Esophagus muscularis mucosa (tissue), 4 donors: ENCODE data around the gene KIF18B. TPM values are rescaled to one million over a fixed set of nuclear protein-coding genes. Genes with fewer than 3 reads are reported as not detected.

Experiments
- DNase-seq: peaks from one replicate; pipeline ENCODE4 v3.0.0-alpha.2; 2017; ENCODE audit errors: extremely low spot score
- H3K27ac ChIP-seq, 4 donors: fragments of 200-600 bp; sonication (generic); replicated peaks in 1 of 4; 1 replicate in 3 of 4; 2 replicates in 1 of 4; pipeline ENCODE4 v1.5.1; 2016 to 2019; ENCODE audit warnings: mild to moderate bottlenecking in 1 of 4
- H3K27me3 ChIP-seq, 4 donors: fragments of 200-600 bp; sonication (generic); one replicate each; pipeline versions ENCODE4 v1.5.1 to v1.6.0; 2016 to 2019
- H3K36me3 ChIP-seq, 4 donors: fragments of 200-600 bp; sonication (generic); one replicate each; pipeline ENCODE4 v1.5.1; 2016 to 2019
- H3K4me1 ChIP-seq, 4 donors: fragments of 200-600 bp; sonication (generic); one replicate each; pipeline ENCODE4 v1.5.1; 2016 to 2019
- H3K4me3 ChIP-seq, 4 donors: fragments of 200-600 bp; sonication (generic); 1 replicate in 2 of 4; 2 replicates in 2 of 4; pipeline ENCODE4 v1.5.1; 2016 to 2019; ENCODE audit warnings: mild to moderate bottlenecking in 4 of 4, moderate library complexity in 1 of 4
- H3K9me3 ChIP-seq, 4 donors: fragments of 200-600 bp; sonication (generic); 1 replicate in 3 of 4; 2 replicates in 1 of 4; pipeline ENCODE4 v1.5.1; 2016 to 2019
- CTCF ChIP-seq, 3 experiments: fragments of 200-600 bp in 2 of 3; fragments of 450-650 bp in 1 of 3; sonication (generic) in 2 of 3; IDR thresholded peaks; one replicate each; pipeline ENCODE4 v1.5.1; 2017 to 2019; ENCODE audit warnings: antibody characterized with exemption in 3 of 3, mild to moderate bottlenecking in 2 of 3, moderate library complexity in 1 of 3
- EP300 ChIP-seq: sonication (generic); formaldehyde crosslinking; IDR thresholded peaks from one replicate; pipeline ENCODE4 v1.6.1; 2017; ENCODE audit warnings: antibody characterized with exemption
- POLR2A ChIP-seq: fragments of 450-650 bp; IDR thresholded peaks from one replicate; pipeline ENCODE4 v1.6.1; 2017; ENCODE audit warnings: antibody characterized with exemption, moderate library complexity, mild to moderate bottlenecking, low read depth
- POLR2AphosphoS5 ChIP-seq, 2 donors: sonication (generic); formaldehyde crosslinking; IDR thresholded peaks; one replicate each; pipeline ENCODE4 v1.6.1; 2017; ENCODE audit warnings: antibody characterized with exemption in 2 of 2
- WGBS: methylation state at CpG from one replicate; pipeline ENCODE4 v1.1.5; 2018; 5-methylcytosine and 5-hydroxymethylcytosine counted together
- intact Hi-C: fragments of 100-400 bp; cut with DNase I; formaldehyde crosslinking; loops from one replicate; pipeline ENCODE4 v1.15.1; 2023
- total RNA-seq, 4 donors: library from RNA; depleted of rRNA; stranded (reverse); fragments of >200 nt; gene quantifications; one replicate each; pipeline versions ENCODE4 v1.1.0 to v1.2.1, GENCODE V29; 2016

The KIF18B gene
- under 1 TPM in 1 of 4 donors, not detected in 3; 0.17 TPM for total RNA-seq

- Histone ChIP-seq H3K27ac (peak within 1 kb of the TSS; percentile 45 to 67 (median 56)), H3K27me3 (peaks cover 0 to 13% (median 2%) of the 10 kb centered on the region in 4 donors), H3K36me3 (no peaks in the 10 kb centered on the region), H3K4me3 (peak within 1 kb of the TSS; percentile 59 to 64 (median 60)), H3K9me3 (no peaks in the 10 kb centered on the region), H3K4me1 (peaks cover 10 to 18% (median 14%) of the 10 kb centered on the region in 4 donors)
- intact Hi-C loops, result no loop called here
- TF ChIP-seq POLR2A, result peak; percentile 13
- TF ChIP-seq POLR2AphosphoS5 (IDR thresholded peaks at IDR 0.05), result peak; percentile 89 to 96
- no peak for TF ChIP-seq EP300
- TF ChIP-seq CTCF (IDR thresholded peaks at IDR 0.05), result peak in 1 of 3 experiments; percentile 13
- WGBS, result 3% methylated on average over 22 of the region's 62 CpGs
- DNase-seq, result peak; percentile 96
Measured at GRCh38 chr17:44947461-44948314, at the start of gene KIF18B. Gene KIF18B, minus strand, starts transcription at chr17:44947773. Its CDS starts 11,429 bp downstream, at chr17:44936344.

- TF ChIP-seq EP300, result no peak
- no peak for TF ChIP-seq POLR2AphosphoS5 (IDR thresholded peaks at IDR 0.05)
- no peak for TF ChIP-seq POLR2A
- no peak for TF ChIP-seq CTCF (IDR thresholded peaks at IDR 0.05)
- peaks cover 0 to 3% (median 0%) of the 10 kb centered on the region in 4 donors for H3K27me3 ChIP-seq
- DNase-seq, result no peak
- H3K9me3 ChIP-seq, result peaks cover 0 to 7% (median 0%) of the 10 kb centered on the region in 4 donors
- 89% methylated on average over 10 of the region's 10 CpGs for WGBS
- H3K4me1 ChIP-seq, result peaks cover 0 to 6% (median 3%) of the 10 kb centered on the region in 4 donors
- no peak overlapping the region for H3K27ac ChIP-seq
- intact Hi-C loops, result no loop called here
- H3K36me3 ChIP-seq, result no peaks in the 10 kb centered on the region
- no peak overlapping the region for H3K4me3 ChIP-seq
Measured at GRCh38 chr17:44996304-44996703, 48.7 kb upstream of the KIF18B start.

GRCh38 chr17:44995436-44996001, 47.9 kb upstream of the KIF18B start:
- Histone ChIP-seq H3K4me1 (peaks cover 0 to 6% (median 3%) of the 10 kb centered on the region in 4 donors), H3K9me3 (peaks cover 0 to 7% (median 0%) of the 10 kb centered on the region in 4 donors), H3K27ac (no peak overlapping the region), H3K36me3 (no peaks in the 10 kb centered on the region), H3K4me3 (no peak overlapping the region), H3K27me3 (peaks cover 0 to 3% (median 0%) of the 10 kb centered on the region in 4 donors)
- no peak for DNase-seq
- TF ChIP-seq EP300 (no peak), CTCF (IDR thresholded peaks at IDR 0.05) (no peak), POLR2A (no peak), POLR2AphosphoS5 (IDR thresholded peaks at IDR 0.05) (no peak)
- intact Hi-C loops, result no loop called here
- WGBS, result 49% methylated on average over 7 of the region's 11 CpGs

GRCh38 chr17:44992242-44992939, 44.8 kb upstream of the KIF18B start:
- H3K4me3 ChIP-seq, result no peak overlapping the region
- peaks cover 0 to 8% (median 0%) of the 10 kb centered on the region in 4 donors for H3K27me3 ChIP-seq
- H3K9me3 ChIP-seq, result no peaks in the 10 kb centered on the region
- intact Hi-C loops, result no loop called here
- no peaks in the 10 kb centered on the region for H3K36me3 ChIP-seq
- DNase-seq, result no peak
- H3K4me1 ChIP-seq, result peaks cover 6 to 13% (median 6%) of the 10 kb centered on the region in 4 donors
- TF ChIP-seq EP300, result no peak
- TF ChIP-seq POLR2AphosphoS5 (IDR thresholded peaks at IDR 0.05), result no peak
- TF ChIP-seq POLR2A, result no peak
- TF ChIP-seq CTCF (IDR thresholded peaks at IDR 0.05), result no peak
- WGBS, result 94% methylated on average over 5 of the region's 5 CpGs
- no peak overlapping the region for H3K27ac ChIP-seq
